ENCODE measurements around the gene NIT2.
"Not testable (repeated sequence)": the region's sequence is repeated elsewhere in the genome, so short reads cannot be mapped to it uniquely, and the experiment has no call there.

Gene NIT2

GRCh38 chr3:100338911-100339310 is 4.4 kb downstream of the NIT2 start:
- DNase-seq (ENCODE audit: low read depth in 2 of 2): no peak

- DNase-seq (ENCODE audit: low read depth in 2 of 2): no peak
Measured at GRCh38 chr3:100339786-100340185, 5.2 kb downstream of the NIT2 start.

GRCh38 chr3:100340527-100340926 is 6.0 kb downstream of the NIT2 start:
- DNase-seq (ENCODE audit: low read depth in 2 of 2): no peak

GRCh38 chr3:100348727-100349126 is 14.2 kb downstream of the NIT2 start:
- DNase-seq (ENCODE audit: low read depth in 2 of 2): no peak

- not testable (repeated sequence) for DNase-seq (ENCODE audit: low read depth in 2 of 2)
Measured at GRCh38 chr3:100351770-100352169, 17.2 kb downstream of the NIT2 start.

GRCh38 chr3:100352296-100353231 is 18.0 kb downstream of the NIT2 start:
- no peak for DNase-seq (ENCODE audit: low read depth in 2 of 2)

GRCh38 chr3:100354850-100355249 is 20.3 kb downstream of the NIT2 start:
- DNase-seq (ENCODE audit: low read depth in 2 of 2): no peak

GRCh38 chr3:100358413-100358812 is 23.9 kb downstream of the NIT2 start:
- no peak for DNase-seq (ENCODE audit: low read depth in 2 of 2)

- no peak for DNase-seq (ENCODE audit: low read depth in 2 of 2)
Measured at GRCh38 chr3:100359035-100359434, 24.5 kb downstream of the NIT2 start.

GRCh38 chr3:100360757-100361496 is 26.4 kb downstream of the NIT2 start:
- no peak for DNase-seq (ENCODE audit: low read depth in 2 of 2)

GRCh38 chr3:100361897-100362296 is 27.3 kb downstream of the NIT2 start:
- DNase-seq (ENCODE audit: low read depth in 2 of 2): no peak

GRCh38 chr3:100364421-100364820 is 29.9 kb downstream of the NIT2 start:
- no peak for DNase-seq (ENCODE audit: low read depth in 2 of 2)

GRCh38 chr3:100366424-100366823 is 31.9 kb downstream of the NIT2 start:
- no peak for DNase-seq (ENCODE audit: low read depth in 2 of 2)

GRCh38 chr3:100368441-100368840 is 33.9 kb downstream of the NIT2 start:
- DNase-seq (ENCODE audit: low read depth in 2 of 2): no peak

GRCh38 chr3:100370756-100371155 is 36.2 kb downstream of the NIT2 start:
- DNase-seq (ENCODE audit: low read depth in 2 of 2): no peak

GRCh38 chr3:100374521-100374920 is 40.0 kb downstream of the NIT2 start:
- no peak for DNase-seq (ENCODE audit: low read depth in 2 of 2)

GRCh38 chr3:100376301-100376700 is 41.7 kb downstream of the NIT2 start:
- DNase-seq (ENCODE audit: low read depth in 2 of 2): no peak

- no peak for DNase-seq (ENCODE audit: low read depth in 2 of 2)
Measured at GRCh38 chr3:100384733-100385525, 50.4 kb downstream of the NIT2 start.

GRCh38 chr3:100386437-100387074 is 52.0 kb downstream of the NIT2 start:
- DNase-seq (ENCODE audit: low read depth in 2 of 2): no peak

GRCh38 chr3:100389025-100389424 is 54.5 kb downstream of the NIT2 start:
- DNase-seq (ENCODE audit: low read depth in 2 of 2): no peak

GRCh38 chr3:100395679-100396431 is 61.3 kb downstream of the NIT2 start:
- no peak for DNase-seq (ENCODE audit: low read depth in 2 of 2)

Measured in stimulated activated CD4-positive, alpha-beta T cell treated with anti-CD3 and anti-CD28 coated beads, Interleukin-4, amount 100 ng/mL, for 48 hours (primary cell).